Inflammatory macrophage treated with lipopolysaccharide for 4 hours (primary cell): Measurements from ENCODE around the gene ANKRD17.

Experiments
- DNase-seq: peaks from one replicate; pipeline ENCODE4 v3.0.0-alpha.2; 2020

The ANKRD17 gene

DNA sequence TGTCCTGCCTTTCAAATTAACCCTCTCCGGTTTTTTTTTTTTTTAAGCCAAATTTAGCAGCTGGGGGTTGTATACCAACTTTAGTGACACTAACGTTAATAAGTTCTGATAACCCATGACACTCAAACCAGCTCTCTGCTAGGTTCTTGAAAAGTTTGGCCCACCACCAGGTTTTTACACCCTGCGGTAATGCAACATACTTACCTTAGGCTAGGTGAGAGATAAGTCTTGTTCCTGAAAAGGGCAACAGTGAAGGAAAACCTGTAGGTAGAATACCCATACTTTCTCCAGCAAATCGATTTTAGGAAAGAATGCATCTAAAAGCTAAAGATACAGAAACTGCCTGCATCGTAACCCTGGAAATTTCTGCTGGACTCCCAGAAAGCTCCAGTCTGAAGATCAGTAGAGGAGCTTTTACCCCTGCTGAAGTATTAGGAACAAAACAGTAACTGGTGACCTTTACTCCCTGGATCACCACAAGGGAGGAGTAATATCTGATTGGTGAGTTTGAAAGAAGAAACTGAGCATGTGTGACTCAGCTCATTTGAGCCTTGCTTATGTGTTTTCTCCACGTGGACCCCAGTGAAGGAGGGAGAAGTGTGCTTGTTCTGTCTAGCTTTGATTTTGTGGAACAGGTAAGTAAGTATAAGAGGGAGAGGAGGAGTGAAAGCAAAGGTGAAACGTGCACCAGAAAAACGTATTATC lies 154.6 kb downstream of the ANKRD17 start:
- DNase-seq = no peak

DNA sequence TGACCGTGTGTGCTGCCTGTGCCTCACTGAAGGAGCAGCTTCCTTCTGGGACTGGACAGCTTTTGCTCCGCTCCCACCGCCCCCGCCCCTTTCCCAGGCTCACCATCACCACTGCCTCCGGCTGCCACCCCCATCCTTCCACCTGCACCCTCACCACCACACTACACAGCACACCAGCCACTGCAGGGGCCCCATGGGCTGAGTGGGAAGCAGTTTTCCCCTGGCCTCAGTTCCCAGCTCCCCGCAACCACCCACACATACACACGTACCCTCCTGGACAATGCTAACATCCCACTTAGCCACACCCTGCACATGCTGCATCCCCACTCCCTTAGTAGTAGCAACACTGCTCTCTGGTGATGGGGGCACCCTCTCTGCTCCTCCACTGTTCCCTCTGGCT lies 159.5 kb downstream of the ANKRD17 start:
- no peak for DNase-seq

DNA sequence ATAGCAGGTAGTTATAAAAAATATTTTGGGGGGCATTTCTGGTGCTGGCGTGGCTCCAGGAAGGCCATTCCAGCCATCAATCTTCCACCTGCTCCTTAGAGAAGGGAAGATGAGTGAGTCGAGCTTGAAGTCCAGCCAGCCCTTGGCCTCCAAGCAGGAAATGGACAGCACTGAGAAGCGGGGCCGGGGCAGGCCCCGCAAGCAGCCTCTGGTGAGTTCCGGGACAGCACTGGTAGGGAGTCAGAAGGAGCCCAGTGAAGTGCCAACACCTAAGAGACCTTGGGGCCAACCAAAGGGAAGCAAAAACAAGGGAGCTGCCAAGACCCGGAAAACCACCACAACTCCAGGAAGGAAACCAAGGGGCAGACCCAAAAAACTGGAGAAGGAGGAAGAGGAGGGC lies 159.9 kb downstream of the ANKRD17 start:
- no peak for DNase-seq

DNA sequence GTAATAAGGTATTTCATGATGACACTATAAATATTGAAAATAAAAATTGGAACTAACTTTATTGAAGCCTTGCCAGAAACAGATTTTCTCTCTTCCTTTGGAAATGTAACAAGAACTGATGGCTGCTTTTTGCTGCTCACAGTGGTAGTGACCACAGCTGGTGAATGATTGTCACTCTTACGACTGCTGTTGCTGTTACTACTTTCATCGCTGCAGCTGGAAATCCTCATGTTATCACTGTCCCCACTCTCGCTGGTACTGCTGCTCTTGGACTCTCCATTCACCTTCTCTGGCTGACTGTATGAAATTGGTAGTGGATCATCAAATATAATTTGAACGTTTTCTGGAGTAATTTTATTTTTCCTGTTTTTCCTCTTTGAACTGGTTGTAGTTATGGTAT lies 160.6 kb downstream of the ANKRD17 start:
- DNase-seq = no peak

DNA sequence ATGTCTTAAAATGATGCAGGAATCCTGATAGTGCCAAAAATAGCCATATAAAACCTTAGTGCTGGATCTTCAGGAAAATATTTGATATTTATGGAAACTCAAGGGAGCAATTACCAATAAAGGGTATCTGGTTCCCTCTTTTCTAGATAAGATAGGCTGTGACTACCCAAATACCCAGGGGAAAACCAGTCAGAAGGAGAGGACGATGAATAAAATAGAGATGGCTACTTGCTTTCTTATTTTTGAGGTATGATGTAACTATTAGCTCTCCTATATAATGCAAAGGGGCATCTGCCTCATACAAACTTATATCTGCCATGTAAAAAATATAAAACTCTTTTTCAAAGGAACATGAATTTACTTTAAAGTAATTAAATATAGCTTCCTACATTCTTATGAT lies 165.7 kb downstream of the ANKRD17 start:
- no peak for DNase-seq

DNA sequence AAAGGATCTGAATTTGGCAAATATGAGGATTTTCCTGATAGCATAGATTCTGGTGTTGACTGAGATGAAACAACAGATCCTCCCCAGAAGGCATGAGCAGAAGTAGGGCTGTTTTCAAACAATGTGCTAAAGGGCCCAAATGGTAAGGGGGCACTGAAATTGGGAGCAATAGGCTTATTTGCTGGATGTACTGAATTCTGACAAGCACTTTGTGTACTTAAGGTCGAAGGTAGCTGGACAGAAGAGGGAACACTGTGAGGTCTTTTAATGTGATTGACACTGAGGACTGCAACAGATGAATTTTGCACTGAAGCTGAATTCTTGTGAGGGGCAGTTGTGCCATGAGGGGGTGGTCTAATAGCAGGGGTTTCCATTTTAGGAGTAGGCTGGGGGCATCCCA lies 167.9 kb downstream of the ANKRD17 start:
- DNase-seq = no peak

DNA sequence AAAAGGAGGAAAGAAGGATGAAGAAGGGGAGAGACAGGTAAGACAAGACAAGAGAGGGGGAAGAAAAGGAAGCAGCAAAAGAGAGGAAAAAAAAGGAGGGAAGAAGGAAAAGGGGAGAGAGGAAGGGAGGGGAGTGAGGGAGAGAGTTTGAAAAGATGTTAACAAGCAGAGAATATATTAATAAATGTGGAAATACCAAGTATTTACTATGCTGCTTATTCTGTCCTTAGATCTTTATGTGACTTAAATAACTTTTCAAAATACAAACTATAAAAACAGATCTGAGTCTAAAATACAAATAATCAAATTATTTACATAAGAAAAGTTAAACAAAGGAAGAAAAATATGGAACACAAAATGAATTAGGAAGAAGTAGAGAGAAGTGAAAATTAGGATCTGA lies 170.7 kb downstream of the ANKRD17 start:
- no peak for DNase-seq

DNA sequence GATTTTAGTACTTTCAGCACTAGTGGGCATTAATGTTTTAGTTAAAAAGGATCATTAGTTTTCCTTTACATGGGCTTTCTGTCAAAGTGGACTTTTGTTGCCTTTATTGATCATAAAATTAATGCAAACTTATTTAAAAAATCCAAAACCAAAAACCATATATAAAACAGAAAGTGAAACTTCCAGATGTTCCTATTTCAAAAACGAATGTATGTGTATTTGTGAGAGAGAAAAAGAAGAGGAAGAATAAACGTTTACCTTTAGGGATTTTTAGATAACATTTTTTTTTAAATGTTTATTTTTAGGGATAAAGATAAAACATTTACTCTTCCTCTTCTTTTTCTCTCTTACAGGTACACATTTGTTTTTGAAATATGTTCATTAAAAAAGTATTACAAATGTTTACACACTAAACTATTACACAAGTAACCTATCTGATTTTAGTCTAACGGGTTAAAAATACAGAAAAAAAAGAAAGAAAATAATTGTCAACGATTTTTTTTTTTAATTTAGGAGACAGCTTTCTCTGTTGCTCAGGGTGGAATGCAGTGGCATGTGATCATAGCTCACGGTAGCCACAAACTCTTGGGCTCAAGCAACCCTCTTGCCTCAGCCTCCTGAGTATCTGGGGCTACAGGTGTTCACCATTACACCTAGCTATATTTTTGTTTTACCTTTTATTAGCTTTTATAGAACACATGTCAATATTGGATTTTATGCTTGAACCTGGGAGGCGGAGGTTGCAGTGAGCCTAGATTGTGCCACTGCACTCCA lies 172.3 kb downstream of the ANKRD17 start:
- DNase-seq = peak; percentile 45

DNA sequence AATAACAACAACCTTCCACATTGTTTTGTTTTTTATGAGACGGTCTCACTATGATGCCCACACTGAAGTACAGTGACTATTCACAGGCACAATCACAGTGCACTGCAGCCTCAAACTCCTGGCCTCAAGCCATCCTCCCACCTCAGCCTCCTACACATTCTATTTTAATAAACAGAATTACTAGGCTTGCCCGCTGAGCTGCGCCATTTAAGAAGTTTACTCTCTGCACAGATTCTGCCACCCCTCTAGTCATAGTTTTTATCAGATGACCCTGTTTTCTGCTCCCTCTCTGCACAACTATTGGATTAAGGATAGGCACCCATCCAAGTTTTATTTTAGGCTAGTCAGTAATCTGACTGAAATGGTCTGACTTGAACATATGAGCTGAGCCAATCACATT lies 177.8 kb downstream of the ANKRD17 start:
- no peak for DNase-seq

DNA sequence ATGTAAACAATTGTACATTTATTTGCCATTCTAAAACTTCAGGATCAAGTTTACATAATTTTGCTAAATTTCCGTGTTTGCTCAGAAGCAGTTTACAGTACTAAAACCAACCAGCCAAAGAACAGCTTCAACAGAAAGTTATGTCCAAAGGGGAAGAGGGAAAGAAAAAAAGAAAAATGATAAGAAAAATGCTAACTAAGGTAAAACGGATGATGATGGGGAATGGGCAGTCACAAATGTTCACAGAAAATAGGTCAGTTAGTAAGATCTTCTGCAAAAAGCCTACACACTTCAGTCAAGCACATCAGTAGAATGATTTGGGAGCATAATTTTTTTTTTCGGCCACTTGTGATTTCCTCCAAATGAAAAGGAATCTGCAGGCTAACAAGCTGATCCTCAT lies 182.8 kb downstream of the ANKRD17 start:
- no peak for DNase-seq

DNA sequence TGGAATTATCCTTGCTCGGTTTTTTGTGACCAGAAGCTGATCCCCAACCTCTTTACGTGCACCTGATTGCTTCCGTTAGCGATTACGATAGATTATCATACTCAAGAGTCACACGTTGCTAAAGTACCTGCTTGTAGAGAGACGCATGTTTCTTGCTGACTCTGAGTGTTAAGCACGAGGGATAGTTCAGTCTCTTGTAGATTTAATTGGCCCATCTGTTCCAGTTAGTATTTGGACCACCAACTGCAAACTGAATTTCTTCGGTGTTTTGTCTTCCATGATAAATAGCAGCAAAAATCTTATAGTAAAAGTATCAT lies 188.6 kb downstream of the ANKRD17 start:
- no peak for DNase-seq

DNA sequence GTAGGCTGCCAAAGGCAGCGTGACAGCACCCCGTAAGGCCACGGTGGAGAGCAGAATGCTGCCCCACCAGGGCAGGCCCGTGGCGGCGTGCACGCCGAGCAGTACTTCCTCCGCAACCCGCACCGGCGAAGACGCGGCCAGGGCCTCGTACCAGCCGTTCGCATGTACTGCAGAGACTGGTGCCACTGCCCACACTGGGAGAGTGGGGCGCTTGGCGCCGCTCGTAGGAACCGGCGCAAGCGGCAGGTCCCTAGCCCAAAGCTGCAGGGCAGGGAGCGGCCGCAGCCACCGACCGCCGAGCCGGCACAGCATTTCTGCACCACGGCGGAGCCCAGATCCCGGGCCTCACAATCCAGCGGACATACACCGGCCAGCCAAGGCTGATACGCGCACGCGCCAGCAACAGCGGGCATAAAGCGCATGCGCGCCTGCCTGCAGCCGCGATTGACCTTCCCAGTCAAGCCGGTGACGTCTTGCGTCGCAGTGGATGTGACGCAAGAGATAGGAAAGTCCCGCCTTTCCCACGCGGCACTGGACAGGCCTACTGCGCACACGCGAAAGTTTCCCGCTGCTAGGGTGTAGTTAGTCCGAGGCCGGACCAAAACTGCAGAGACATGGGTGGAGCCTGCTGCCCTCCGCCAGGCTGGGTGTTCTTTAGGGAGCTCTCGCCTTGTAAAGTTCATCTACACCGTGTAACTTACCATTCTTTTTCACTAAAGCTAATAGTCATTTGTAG lies 189.1 kb downstream of the ANKRD17 start, which contains the start of gene COX18:
COX18 (minus strand) TSS at position 379 of the 736 bp plus-strand sequence; CDS start at position 312, 67 bp downstream.
- DNase-seq = peak; percentile 99

DNA sequence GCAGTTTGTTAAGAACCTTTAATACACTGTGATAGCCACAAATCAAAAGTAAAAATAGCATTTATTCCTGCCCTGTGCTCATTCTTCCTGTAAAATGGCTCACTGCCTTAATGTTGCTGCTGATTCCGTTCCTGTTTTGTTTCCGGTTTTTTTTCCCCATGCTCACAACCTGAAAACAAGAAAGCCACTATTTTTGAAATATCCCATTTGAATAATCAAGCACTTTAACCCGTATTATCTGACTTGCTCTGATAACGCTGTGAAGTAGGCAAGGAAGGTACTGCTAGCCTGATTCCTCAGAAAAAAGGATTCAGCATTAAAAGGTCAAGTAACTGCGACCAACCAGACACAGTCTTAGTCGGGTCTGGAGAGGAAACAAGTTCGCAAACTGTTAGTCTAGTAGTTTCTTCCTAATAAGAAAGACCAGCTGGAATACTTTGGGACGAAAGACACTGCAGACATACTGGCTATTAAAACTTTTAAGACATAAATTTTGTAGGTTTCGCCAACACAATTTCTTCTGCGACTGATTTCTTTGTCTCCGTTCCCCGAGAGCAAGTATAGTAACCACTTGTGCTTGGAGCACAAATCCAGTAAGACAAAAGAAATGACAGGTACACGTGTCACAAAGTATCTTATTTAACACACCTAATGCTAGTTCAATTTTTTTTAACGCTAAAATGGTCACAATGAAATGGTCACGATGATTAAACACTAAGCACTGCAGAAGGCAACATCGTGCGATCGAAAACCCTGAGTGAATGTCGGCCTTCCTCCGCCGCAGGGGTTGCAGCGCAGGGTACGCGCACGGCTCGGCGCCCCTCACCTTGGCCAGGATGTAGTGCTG lies 189.9 kb downstream of the ANKRD17 start:
- peak; percentile 75 for DNase-seq

DNA sequence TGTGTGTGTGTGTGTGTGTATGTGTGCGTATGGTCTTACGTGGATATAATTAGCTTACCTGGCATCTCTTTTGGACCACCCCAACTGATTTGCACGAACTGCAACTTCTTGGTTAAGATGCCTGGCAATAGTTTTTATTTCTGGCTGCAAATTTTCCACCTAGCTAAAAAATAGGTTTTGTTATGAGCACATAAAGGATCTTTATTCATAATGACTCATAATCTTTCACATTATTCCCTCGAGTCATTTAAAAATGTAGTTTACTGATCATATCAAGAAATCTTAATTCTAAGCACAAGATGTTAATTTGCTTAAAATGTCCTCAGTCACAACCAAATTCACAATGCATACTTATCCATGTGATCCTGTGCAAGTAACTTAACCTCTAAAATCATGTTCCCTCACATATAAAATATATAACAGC lies 190.6 kb downstream of the ANKRD17 start:
- DNase-seq = peak; percentile 25

DNA sequence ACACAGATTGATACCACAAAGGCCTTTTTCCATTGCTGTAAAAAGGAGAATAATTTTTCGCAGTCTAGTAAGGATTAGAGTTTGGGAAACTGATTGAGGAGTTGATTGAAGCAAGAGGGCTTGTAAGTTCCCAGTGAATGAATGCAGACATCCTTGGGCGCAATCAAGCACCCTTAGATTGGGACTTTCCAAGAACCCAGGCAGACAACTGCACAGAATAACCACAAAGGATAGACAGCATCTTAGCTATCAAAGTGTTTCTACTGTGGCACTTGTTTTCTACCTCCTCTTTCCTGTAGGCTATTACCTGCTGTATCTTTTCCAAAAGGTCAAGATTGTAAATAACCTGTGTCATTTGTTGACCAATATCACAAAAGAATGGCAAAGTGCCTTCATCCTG lies 191.7 kb downstream of the ANKRD17 start:
- no peak for DNase-seq

DNA sequence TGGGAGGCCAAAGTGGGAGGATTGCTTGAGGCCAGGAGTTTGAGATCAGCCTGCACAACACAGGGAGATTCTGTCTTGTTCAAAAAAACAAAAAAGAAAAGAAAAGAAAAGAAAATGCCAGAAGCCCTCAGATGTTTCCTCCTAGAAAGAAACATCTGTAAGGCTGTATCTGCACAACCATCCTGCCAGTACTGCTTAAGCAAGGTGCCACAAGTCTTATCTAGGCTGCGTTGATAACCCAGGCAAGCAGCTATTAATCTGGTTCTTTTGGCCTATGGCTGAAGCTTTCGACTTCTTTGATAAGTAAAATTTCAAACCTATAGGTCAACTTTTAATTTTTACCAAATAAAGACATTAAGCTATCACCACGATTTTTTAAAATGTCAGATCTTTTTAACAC lies 192.2 kb downstream of the ANKRD17 start:
- no peak for DNase-seq

DNA sequence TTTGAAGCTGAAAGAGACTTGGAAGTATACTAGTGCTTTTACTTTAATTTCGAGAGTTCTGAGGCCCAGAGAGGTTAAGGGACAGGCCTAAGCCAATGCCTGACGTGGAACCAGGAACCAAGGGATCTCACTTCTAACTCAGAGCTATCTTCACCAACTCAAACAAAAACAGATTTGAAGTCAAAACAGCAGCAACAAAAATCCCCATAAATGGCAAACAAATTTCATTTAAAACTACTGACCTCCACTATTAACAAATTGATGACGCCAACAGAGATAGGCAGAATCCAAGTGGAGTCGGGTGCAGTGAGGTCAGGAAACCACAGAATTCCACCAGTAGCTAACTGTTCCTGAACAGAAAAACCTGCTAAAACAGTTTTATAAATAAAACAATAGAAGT lies 194.1 kb downstream of the ANKRD17 start:
- no peak for DNase-seq

DNA sequence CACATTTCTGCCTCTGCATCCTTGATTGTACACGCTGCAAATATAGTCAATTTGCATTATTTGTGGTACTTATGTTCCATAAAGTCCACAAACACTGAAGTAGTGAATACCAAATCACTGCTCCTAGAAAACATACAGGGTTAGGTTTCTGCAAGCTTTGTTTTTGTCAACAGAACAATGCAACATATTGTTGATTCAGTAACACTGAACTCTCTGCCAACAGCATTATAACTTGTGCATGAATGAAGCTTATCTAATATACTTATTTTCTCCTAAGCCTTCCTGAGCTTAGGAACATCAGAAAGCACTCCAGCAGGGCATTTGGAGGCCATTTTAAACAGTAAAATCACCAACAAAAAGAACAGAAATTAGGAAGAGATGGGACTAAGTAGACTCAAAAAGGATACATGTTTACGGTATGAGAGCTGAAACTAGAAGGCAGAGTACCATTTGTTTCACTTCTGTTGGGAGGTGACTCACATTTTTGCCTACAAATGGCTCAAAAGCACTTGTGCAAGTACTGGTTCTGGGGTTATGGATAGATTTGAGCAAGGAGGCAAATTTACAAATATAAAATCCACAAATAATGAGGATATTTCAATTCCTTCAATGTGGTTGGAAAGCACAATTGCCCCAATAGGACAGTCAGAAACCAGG lies 203.2 kb downstream of the ANKRD17 start:
- DNase-seq = peak; percentile 12

DNA sequence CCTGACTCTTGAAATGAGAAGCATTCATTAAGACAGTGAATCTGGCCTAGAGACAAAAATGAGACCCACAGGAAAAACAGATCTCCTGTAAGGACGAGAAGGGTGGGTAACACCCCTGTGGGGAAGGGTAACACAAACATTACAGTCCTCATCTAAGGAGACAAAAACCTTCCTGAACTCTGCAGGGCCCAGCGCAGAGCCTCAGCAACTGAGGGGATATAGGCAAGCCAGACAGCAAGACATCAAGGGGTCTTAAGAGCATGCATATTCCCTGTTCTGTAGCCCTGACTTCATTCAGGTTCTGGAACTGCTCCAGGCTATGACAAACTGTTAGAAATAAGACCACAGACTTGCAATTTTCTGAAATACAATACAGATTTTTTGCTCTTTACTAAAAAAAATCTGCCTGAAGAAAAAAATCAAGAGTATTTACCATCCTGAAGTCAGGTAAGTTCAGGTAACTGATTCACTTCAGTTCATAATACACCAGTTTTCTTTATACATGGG lies 204.6 kb downstream of the ANKRD17 start:
- DNase-seq = no peak

DNA sequence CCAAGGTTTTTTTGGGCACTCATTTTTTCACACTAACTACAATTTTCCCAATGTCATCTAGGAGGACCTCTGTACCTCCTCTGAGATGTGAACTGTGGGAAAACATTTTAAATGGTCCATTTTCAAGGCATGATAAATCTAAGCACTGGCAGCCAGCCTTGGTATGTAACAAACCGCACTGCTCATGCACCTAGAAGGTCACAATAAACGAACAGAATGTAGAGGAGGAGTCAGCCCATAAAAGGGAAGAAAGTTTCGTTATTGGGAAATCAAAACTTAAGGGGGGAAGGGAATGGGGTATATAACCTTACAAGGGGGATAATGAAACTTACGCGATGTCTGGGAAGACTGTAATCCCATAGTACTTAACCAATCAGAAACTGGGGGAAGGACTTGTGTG lies 205.5 kb downstream of the ANKRD17 start:
- no peak for DNase-seq

DNA sequence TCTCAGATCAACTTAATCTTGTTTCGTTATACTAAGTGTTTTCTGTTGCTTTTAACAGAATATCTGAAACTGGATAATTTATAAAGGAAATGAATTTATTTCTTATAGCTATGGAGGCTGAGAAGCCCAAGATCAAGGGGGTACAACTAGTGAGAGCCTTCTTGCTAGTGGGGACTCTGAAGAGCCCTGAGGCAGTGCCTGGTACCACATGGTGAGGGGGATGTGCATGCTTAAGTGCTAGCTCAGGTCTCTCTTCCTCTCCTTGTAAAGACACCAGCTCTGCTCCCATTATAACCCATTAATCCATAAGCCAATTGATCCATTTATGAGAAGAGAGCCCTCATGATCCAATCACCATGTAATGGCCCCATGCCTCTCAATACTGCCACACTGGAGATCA lies 207.0 kb downstream of the ANKRD17 start:
- no peak for DNase-seq

DNA sequence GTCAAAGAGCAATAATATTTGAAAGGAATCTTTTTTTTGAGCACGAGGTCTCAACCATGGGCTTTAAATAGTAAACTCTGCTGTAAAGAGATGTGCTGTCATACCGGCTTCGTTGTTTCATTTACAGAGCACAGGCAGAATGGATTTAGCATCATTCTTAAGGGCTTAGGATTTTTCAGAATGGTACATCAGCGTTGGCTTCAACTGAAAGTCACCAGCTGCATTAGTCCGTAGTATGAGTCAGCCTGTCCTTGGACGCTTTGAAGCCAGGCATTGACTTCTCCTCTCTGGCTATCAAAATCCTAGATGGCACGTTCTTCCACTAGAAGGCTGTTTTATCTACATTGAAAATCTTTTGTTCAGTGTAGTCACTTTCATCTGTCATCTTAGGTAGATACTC lies 212.7 kb downstream of the ANKRD17 start:
- DNase-seq = no peak
